GM04504 (cell line): ENCODE data around the gene GPR176.
"Not testable (repeated sequence)": the region's sequence is repeated elsewhere in the genome, so short reads cannot be mapped to it uniquely, and the experiment has no call there.

Source experiments
- DNase-seq: peaks from one replicate; pipeline ENCODE4 v3.0.0-alpha.2; 2012; ENCODE audit warnings: low read depth

Gene GPR176

DNA sequence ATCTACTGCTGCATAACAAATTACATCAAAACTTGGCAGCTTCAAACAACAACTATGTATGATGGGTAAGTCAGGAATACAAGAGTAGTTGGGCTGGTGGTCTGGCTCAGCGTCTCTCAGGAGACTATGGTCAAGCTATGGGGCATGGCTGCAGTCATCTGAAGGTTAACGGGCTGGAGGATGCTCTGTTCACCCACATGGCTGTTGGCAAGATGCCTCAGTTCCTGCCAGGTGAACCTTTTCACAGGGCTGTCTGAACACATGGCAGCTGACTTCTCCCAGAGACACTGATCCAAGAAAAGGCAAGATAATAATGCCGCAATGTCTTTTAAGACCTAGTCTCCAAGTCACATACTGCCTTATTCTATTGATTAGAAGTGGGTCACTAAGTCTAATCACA, 63.7 kb downstream of the GPR176 start:
- no peak for DNase-seq

DNA sequence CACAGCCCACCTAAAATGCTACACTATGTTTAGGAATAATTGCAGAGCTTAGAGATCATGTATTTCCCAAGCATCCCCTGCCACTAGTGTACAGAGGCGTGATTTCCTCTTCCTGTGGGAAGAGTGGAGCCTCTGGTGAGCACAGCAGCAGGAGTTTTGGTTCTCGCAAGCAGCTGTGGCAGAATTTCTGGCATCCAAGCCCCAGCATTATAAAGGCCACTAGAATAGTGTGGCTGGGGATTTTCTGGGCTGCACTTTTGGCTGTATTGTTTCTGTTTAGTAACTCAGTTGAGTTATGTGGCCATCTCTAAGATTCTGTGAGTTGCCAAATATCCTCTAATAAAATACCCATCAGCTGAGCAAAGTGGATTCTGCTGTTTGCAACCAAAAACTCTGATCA, 64.7 kb downstream of the GPR176 start:
- peak; percentile 33 for DNase-seq

DNA sequence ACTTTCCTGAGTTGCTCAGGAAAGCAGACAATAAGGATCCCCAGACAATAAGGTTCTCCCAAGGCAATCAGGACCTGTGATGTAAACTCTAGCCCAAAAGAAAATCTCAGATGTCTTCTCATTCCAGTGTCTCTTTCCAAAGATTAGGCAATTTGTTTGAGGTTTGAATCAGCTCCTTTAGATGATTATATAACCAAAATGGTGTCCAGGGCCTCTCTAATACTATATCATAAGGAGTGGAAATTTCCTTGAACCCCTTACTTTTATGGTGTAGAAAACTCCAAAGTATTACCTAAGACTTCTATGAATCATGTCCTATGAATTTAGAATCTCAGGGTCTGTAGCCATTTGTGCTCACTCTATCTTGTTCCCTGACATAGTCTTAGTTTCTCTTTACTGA, 65.9 kb downstream of the GPR176 start:
- DNase-seq = no peak

DNA sequence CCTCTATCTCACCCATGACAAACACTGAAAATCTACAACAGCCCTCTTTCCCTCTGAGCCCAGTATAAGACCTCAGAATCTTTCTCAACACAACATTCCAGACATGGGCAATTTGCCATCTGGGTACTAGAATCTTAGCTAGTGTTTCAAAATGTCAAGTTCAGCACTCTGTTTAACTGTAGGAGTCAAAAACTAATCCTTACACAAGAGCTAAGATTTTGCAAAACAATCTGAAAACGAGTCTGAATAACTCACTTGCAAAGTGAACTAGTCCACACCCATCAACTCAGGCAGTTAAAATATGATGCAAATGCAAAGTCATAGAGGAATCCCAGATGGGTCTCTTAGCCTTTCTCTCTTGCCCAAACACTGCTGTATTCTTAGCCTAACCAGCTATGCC, 67.8 kb downstream of the GPR176 start:
- peak; percentile 62 for DNase-seq

DNA sequence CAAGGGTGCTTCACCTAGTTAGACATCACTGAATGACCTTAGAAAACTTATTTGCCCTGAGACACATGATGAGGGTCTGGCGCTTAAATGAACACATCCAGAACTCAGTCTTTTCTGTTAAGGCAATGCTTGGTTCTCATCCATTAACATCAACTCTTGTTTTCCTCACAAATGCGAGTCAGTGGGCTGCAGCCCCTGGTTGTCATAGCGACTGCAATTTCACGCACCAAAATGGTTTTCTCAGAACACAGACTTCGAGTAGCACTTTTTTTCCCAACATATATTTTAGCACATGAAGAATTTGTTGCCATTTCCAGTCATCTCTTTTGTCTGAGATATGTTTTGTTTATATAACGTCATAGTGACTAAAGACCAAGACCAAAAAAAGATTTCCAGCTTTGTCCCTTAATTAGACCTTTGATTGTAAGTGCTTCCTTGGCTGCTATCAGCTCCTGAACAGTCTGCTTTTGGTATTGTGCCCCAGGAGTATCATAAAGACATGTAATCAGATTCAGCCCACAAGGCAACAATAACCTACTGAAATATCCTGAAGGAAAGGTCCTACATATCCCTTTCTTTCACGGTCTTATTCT, 68.5 kb downstream of the GPR176 start:
- no peak for DNase-seq

DNA sequence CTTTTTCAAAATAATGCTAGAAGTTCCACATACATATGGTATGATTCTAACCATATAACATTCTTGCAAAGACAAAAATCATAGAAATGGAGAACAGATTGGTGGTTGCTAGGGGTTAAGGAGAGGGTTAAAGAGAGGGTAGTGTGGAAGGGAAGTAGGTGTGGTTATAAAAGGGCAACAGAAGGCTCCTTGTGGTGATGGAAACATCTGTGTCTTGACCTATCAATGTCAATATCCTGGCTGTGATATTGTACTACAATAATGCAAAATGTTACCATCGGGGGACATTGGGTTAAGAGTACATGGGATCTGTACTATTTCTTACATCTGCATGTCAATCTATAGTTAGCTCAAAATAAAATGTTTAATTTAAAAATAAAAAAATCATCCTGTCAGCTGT, 69.6 kb downstream of the GPR176 start:
- DNase-seq = no peak

DNA sequence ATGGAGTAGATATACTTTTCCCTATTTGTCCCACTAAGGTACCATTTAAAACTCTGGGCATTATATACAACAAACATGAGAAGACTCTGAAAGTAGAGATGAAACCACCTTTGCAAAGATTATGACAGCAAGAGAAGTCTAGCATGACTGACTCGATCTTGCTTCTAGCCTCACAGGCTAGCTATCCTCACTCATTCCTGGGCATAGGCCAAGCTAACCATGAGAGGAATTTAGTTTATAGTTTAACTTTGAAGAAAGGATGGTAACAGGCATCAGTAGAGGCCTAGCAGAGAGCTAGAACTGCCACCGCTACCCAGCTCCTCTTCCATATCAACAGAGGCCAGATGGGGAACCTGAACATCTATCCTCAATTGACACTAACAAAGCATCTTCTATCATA, 74.0 kb downstream of the GPR176 start:
- DNase-seq = no peak

DNA sequence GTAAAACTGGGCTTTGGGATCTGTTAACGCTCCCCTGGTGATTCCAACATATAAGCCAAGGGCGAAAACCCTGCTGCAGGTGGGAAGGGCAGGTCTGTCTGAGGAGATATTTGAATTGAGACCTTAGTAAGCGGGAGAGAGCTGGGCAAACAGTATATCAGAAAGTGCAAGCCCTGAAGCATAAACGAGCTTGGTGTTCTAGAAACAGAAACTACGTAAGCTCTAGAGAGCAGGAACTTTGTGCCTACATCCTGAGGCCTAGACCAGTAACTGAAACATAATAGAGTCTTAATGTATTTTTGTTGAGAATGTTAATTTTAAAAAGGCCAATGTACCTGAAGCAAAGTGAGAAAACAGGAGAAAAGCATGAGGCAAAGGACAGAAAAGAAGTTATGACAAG, 74.5 kb downstream of the GPR176 start:
- no peak for DNase-seq

DNA sequence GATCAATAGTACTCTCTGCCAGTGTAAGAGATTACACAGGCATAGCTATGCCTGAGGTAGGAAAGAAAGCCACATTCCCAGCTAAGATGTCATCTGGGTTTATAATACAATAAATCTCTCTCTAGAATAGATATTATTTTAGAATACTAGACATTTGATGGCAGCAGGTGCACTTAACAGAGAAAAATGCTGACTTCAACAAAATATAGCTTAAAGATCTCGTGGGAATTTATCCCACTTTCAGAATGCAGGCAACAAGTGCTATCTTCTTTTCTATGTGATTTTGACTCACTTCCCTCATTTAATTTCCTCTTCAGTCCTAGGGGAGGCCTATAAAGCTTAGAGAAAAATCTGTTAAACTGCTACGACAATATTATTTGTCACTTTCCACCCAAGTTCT, 76.5 kb downstream of the GPR176 start:
- DNase-seq = no peak

DNA sequence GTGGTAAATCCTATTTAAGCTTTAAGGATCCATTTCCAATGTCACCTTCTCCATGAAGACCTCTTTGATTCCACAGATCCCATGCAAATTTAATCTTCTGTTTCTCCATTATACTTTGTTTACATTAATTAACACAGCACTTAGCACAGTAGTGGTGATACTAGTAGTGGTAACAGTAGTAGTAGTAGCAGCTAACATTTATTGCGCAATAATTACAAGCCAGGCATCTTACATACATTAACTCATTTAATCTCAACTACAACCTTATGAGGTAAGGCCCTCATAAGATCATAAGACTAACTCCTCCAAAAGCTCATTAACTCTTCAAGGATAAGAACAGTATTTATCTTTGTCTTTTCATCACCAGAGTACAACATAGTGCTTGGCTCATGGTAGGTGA, 82.6 kb downstream of the GPR176 start:
- no peak for DNase-seq

DNA sequence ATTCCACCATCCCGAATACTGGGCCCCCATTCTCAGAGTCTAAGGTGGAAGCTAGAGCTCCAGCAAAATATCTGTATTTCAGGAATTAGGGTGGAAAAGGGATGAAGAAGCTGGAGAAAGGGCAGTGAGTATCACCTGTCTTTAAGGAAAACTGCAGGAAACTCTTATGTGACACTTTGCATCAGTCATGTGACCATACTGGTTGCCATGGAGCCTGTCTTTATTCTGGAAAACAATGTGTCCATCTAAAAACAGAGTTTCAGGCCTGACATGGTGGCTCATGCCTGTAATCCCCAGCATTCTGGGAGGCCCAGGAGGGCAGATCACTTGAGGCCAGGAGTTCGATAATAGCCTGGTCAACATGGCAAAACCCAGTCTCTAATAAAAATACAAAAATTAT, 84.5 kb downstream of the GPR176 start:
- DNase-seq = no peak

DNA sequence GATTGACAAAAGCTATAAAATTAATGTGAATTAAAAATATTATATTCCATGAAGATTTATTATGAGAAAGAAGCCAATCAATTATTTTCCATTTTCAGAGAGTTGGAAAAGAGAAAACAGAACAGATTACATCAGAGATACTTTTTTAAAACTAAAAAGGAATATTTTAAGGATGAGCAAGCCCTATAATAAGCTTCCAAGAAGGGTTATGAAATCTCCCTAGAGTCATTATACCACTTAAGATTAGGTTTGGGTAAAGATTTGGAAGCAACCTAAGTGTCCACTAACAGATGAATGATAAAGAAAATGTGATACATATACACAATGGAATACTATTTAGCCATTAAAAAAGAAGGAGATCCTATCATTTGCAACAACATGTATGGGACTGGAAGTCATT, 85.8 kb downstream of the GPR176 start:
- DNase-seq = no peak

DNA sequence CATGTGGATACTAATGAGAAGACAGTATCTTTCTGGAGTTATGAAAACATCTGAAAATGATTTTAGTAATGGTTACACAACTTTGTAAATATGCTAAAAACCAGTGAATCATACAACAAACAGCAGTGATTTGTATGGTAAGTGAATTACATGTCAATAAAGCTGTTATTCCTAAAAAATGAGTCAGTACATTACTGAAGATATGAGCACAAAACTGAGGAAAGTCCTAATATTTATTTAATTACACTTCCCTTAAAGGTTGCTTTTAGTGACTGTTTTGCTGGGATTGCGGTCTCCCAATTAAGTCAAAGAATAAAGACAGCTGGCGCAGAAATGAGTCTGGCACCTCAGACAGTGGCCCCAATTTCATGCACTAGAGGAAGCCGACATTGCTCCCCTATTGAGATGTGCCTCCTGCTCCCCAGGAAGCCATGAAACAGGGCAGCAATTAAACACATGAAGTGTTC, 86.5 kb downstream of the GPR176 start:
- DNase-seq = peak; percentile 65

DNA sequence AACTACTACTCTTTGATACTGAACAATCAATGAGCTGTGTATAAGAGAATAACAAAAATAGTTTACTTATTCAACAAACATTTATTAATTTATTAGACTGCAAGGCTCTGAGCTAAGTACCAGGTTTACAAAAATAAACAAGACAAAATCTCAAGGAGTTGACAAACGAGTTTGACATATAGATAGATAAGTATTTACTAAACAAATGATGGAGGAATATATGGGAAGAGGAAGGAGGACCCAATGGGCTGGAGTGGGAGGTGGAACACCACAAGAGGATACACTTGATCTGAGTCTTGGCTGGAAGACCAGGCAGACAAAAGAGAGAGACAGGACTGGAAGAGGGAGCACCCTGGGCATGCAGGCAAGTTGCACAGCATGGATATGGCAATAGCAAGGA, 89.9 kb downstream of the GPR176 start:
- no peak for DNase-seq

DNA sequence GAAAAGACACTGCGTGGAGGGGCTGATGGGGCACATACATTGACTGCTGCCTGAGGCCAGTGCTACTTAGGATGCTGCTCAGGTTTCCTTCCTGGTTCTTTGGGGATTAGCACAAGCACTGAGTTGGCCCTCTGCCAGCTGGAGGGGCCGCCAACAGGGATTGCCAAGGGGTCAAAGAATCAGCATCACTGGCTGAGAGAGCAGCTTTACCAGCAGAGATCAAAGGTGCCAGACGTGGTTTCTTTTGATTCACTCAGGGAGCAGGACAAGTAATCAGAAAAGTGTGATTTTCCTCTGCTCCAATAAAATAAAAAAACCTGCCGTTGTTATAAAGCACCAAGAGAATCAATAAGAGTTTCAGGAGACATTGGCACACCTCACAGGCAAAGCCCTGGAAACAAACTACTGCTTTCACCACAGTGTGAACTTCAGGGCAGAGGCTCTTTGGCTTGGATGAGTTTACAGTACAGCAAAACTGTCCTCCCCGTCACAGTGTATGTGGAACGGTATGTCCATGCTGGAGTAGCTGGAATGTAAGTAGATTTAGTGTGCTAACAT, 91.6 kb downstream of the GPR176 start:
- DNase-seq = no peak

DNA sequence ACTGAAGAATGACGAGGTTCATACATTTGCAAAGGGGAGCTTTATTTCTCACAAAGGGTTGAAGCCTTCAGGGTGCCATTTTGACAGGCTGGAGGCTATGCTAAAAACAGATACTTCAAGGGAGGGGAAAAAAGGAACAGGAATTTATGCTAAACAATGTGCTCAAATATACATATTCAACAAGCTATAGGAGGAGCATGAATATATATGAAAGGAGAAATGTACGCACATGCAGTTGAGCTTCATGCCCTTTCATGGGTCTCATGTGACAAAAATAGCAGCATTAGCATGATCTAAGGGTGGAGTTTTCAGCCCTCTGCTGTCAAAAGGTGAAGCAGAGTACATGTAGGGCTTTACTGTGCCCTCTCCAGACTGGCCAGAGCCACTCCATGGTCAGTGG, 93.1 kb downstream of the GPR176 start:
- no peak for DNase-seq

DNA sequence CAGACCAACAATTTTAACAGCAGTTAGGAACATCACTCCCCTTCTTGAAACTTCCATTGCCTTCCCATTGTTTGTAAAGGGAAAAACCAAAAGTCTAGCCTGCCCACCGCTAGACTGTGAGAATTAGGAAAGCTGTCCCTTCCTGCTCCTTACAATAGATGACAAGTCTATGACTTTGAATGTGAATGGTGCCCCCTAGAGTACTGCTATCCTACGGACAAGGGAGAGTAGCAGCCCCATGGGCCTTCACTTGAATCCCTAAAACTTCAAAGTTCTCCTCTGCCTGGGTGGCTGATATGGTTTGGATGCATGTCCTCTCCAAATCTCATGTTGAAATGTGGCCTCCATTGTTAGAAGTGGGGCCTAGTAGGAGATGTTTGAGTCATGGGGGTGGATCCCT, 96.4 kb downstream of the GPR176 start:
- no peak for DNase-seq

DNA sequence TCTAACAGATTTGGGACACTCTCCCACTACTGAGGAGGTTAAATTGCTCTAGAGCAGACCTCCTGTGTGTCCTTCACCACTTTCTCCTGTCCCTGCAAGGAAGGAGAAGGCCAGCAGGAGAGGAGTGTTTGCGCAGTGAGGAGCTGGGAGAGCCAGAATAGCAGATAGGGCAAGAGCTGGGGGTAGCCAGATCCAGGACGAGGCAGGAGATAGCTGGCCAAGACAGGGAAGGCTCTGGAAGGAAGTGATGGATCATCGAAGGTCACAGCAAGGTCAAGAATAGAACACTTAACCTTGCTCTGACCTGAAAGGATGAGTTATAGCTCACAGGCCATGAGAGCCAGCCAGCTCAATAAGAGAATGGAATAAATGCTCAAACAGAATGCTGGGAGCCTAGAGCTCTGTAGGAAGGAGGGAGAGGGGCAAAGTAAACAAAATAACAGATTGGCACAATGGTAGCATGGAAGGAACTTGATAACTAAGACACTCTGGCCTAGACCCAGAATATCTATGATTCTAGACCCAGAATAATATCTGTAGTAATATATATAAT, 99.9 kb downstream of the GPR176 start:
- DNase-seq = no peak

DNA sequence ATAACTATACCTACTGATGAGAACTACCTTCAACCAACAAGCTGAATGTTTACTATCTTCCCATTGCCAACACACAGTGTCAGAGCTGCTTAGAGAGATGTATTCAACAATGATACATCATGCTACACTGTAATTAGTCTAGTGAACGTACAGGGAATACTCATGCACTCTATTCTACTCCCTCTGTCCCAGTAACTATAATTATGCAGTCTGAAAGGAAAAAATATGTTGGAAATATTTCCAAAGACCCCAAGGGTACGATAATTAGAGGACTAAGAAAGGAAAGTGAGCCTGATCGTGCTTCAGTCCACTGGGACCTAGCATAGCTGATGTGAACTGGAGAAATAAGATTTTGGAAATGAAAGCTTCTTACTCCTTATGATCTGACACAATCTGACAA, 100.5 kb downstream of the GPR176 start:
- no peak for DNase-seq

DNA sequence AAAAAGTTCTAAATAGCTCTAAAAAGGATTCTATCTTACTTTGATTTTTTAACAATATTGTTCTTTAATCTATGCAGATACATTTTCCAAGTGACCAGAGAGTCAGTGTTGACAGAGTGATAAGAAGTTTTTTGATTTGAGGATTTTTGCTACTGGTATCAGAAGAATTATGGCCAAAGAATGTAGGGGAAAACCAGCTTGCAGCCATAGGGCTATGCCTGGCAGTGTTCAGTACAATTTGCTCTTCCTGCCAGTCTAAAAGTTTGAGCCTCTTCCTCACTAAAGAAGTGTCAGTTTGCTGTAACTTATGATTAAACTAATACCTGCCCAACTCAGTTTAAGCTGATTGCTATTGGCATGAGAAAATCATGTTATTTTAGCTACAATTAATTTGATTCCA, 102.2 kb downstream of the GPR176 start:
- DNase-seq = no peak

DNA sequence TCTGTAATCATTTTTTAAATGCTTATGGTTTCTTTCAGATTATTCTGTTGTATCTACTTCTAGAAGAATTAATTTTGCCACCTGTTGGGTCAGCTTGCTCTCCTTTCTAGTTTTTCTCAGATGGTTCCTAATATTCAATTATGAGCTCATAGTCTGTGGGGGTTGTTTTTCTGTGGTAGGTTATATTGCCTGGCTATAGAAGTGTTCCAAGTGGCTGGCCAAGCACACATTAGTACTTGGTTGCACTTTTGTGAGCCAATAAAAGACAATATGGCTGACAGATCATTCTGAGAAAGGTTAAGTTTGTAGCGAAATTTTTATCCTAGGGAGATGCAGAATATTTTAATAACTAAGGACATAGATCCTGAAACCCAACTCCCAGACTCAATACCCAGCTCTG, 105.6 kb downstream of the GPR176 start:
- DNase-seq = no peak

DNA sequence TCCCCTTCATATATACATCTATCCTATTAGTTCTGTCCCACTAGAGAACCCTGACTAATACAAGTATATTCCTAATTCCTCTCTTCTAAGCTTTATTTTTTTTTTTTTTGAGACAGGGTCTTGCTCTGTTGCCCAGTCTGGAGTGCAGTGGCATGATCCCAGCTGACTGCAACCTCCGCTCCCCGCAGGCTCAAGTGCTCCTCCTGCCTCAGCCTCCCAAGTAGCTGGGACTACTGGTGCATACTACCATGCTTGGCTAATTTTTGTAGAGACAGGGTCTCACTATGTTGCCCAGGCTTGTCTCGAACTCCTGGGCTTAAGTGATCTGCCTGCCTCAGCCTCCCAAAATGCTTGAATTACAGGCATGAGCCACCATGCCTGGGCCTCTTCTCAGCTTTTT, 107.4 kb downstream of the GPR176 start:
- DNase-seq = not testable (repeated sequence)

DNA sequence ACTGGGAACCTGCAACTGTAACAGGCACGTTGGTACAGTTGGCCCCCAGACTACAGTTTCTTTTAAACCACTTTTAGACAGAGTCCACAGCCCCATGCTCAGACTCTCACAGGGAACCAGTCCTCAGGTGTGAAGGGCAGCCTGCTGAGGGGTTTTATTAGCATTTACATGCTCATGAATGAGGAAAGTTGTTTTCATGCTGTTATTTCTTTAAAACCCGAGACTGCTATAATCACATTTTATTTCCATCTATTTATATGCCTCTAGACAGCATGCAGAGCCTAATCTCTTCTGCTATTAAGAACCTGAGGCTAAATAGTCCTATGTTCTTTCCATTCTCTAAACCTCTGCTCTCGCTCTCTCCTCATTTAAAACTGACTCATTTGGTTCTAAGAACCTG, 111.2 kb downstream of the GPR176 start:
- no peak for DNase-seq

DNA sequence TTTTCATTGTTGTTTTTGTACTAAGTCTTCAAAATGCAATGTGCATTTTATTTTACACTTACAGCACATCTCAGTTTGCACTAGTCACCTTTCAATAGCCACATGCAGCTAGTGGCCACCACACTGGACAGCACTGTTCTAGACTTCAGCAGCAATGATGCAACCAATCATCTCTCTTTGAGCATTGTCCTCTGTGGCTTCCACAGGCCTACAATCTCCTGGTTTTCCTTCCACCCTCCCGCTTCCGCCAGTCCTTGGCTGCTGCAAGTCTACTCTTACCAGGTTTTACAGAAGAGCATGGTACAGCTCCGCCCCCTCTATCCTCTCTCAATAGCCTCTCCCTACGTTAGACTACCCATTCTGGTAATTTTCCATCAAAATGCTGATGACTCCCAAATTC, 112.3 kb downstream of the GPR176 start:
- no peak for DNase-seq
